ENCODE results near the gene NMNAT2.

- no peak for TF ChIP-seq CTCF (IDR thresholded peaks at IDR 0.05)
- no peak for TF ChIP-seq POLR2A (IDR thresholded peaks at IDR 0.05)
- TF ChIP-seq EP300 (IDR thresholded peaks at IDR 0.05): no peak
- TF ChIP-seq POLR2AphosphoS5 (IDR thresholded peaks at IDR 0.05): no peak
These were observed 202.2 kb downstream of the NMNAT2 start for GRCh38 chr1:183215936-183216335.
